ENCODE measurements around the gene UBE3B.

UBE3B gene

GRCh38 chr12:109459247-109459646 lies 18.2 kb upstream of the UBE3B start:
- H3K4me3 ChIP-seq (ENCODE audit: low read length): no peak overlapping the region
- TF ChIP-seq CTCF (conservative IDR thresholded peaks at IDR 0.05; ENCODE audit: low read length): no peak
- no peak for DNase-seq (ENCODE audit: low read depth)

- DNase-seq (ENCODE audit: low read depth): no peak
- TF ChIP-seq CTCF (conservative IDR thresholded peaks at IDR 0.05; ENCODE audit: low read length): no peak
- H3K4me3 ChIP-seq (ENCODE audit: low read length): no peak overlapping the region
These were observed 16.9 kb upstream of the UBE3B start for GRCh38 chr12:109460538-109460937.

GRCh38 chr12:109461049-109461845 lies 16.2 kb upstream of the UBE3B start:
- DNase-seq (ENCODE audit: low read depth): peak; percentile 58
- no peak for TF ChIP-seq CTCF (conservative IDR thresholded peaks at IDR 0.05; ENCODE audit: low read length)
- H3K4me3 ChIP-seq (ENCODE audit: low read length): no peak overlapping the region

- no peak overlapping the region for H3K4me3 ChIP-seq (ENCODE audit: low read length)
- DNase-seq (ENCODE audit: low read depth): peak; percentile 100
- no peak for TF ChIP-seq CTCF (conservative IDR thresholded peaks at IDR 0.05; ENCODE audit: low read length)
These were observed 15.3 kb upstream of the UBE3B start for GRCh38 chr12:109461846-109462756.

- peak overlapping the region; percentile 44 for H3K4me3 ChIP-seq (ENCODE audit: low read length)
- no peak for TF ChIP-seq CTCF (conservative IDR thresholded peaks at IDR 0.05; ENCODE audit: low read length)
- DNase-seq (ENCODE audit: low read depth): peak; percentile 99
These were observed 14.4 kb upstream of the UBE3B start for GRCh38 chr12:109462868-109463692.

- peak overlapping the region; percentile 44 for H3K4me3 ChIP-seq (ENCODE audit: low read length)
- peak; percentile 43 for DNase-seq (ENCODE audit: low read depth)
- no peak for TF ChIP-seq CTCF (conservative IDR thresholded peaks at IDR 0.05; ENCODE audit: low read length)
These were observed 13.7 kb upstream of the UBE3B start for GRCh38 chr12:109463756-109464155.

Data from AG10803 (cell line).